Measurements from ENCODE around the gene TASP1. TPM values are rescaled to one million over a fixed set of nuclear protein-coding genes. Genes with fewer than 3 reads are reported as not detected.

The TASP1 gene
- total RNA-seq, 1 experiment from 2014 or later: 9.5 TPM

DNA sequence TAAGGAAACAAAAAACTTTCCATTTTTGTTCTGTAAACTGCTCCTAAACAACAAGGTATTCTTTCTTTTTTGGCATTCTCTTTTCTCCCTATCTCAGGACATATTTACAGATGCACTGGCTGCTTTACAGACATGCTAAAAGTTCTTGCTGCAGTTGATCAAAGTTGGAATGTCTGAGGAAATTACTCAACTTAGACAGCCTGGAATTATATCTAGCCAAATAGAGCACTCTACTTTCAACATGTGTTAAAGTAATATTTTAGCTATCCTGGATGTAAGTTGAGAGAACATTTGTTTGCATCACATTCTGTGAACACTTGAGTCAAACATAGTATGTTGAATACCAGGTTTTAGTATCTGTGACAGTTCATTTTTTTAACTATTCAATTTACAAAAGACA, 24.8 kb downstream of the TASP1 start:
- Histone ChIP-seq H3K14ac (ENCODE audit: insufficient read depth, low read length) (no peak overlapping the region), H2BK5ac (ENCODE audit: insufficient read length, low read length) (no peak overlapping the region), H3K9me3 (ENCODE audit: control insufficient read depth, low read depth, low read length) (no peaks in the 10 kb centered on the region), H3K23me2 (ENCODE audit: insufficient read length, low read depth, low read length, poor library complexity, severe bottlenecking) (no peaks in the 10 kb centered on the region), H4K5ac (ENCODE audit: insufficient read length, low read depth, low read length) (no peak overlapping the region), H2BK15ac (ENCODE audit: low read depth, low read length) (no peak overlapping the region), H3K4me2 (ENCODE audit: insufficient read depth, insufficient read length, low read length) (no peak overlapping the region), H3K79me1 (ENCODE audit: insufficient read depth, low read depth, low read length, poor library complexity, severe bottlenecking) (no peaks in the 10 kb centered on the region), H3K9ac (ENCODE audit: extremely low read depth, insufficient read length, low read length) (no peak overlapping the region), H3K18ac (ENCODE audit: insufficient read length, low read depth, low read length) (no peak overlapping the region), H2BK12ac (ENCODE audit: insufficient read length, low read depth, low read length) (no peak overlapping the region), H3K4ac (ENCODE audit: low read depth, low read length) (no peak overlapping the region), H3K23ac (ENCODE audit: insufficient read length, low read depth, low read length) (no peak overlapping the region), H2AFZ (ENCODE audit: low read length) (no peak overlapping the region), H3K4me1 (ENCODE audit: insufficient read depth, low read length) (no peaks in the 10 kb centered on the region), H3K27ac (ENCODE audit: insufficient read length, low read depth, low read length) (no peak overlapping the region), H3K79me2 (ENCODE audit: insufficient read depth, low read length) (no peaks in the 10 kb centered on the region), H3K56ac (ENCODE audit: insufficient read length, low read depth, low read length) (no peak overlapping the region), H4K20me1 (ENCODE audit: control insufficient read depth, insufficient read depth, insufficient read length) (no peaks in the 10 kb centered on the region), H2BK120ac (ENCODE audit: low read depth, low read length, poor library complexity, severe bottlenecking) (no peak overlapping the region), H2BK20ac (ENCODE audit: low read depth, low read length, poor library complexity, severe bottlenecking) (no peak overlapping the region), H2AK5ac (ENCODE audit: insufficient read length, low read length) (no peak overlapping the region), H4K91ac (ENCODE audit: insufficient read length, low read depth, low read length) (no peak overlapping the region), H4K8ac (replicated peaks; ENCODE audit: insufficient read length, low read depth, low read length) (no peak overlapping the region), H3K27me3 (ENCODE audit: insufficient read depth, low read length) (no peaks in the 10 kb centered on the region), H3T11ph (ENCODE audit: low read length) (no peak overlapping the region)
- H3K4me3 Mint-ChIP-seq: no peak overlapping the region
- H3K36me3 Mint-ChIP-seq (ENCODE audit: insufficient read depth in 1 of 3, low read depth in 3 of 3): no peaks in the 10 kb centered on the region; a peak in 1 of 7 replicates
- TF ChIP-seq, protein P1, sequence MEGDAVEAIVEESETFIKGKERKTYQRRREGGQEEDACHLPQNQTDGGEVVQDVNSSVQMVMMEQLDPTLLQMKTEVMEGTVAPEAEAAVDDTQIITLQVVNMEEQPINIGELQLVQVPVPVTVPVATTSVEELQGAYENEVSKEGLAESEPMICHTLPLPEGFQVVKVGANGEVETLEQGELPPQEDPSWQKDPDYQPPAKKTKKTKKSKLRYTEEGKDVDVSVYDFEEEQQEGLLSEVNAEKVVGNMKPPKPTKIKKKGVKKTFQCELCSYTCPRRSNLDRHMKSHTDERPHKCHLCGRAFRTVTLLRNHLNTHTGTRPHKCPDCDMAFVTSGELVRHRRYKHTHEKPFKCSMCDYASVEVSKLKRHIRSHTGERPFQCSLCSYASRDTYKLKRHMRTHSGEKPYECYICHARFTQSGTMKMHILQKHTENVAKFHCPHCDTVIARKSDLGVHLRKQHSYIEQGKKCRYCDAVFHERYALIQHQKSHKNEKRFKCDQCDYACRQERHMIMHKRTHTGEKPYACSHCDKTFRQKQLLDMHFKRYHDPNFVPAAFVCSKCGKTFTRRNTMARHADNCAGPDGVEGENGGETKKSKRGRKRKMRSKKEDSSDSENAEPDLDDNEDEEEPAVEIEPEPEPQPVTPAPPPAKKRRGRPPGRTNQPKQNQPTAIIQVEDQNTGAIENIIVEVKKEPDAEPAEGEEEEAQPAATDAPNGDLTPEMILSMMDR (conservative IDR thresholded peaks at IDR 0.05): no peak
- H3K27ac Mint-ChIP-seq: no peak overlapping the region
- no peak for DNase-seq
- H3K27me3 Mint-ChIP-seq (ENCODE audit: low read depth): no peaks in the 10 kb centered on the region
- H3K4me1 Mint-ChIP-seq: peaks cover 3 to 10% of the 10 kb centered on the region in 2 experiments; a peak in 3 of 4 replicates
- H3K9me3 Mint-ChIP-seq: no peaks in the 10 kb centered on the region

Data from H9 (cell line).